ENCODE data around the gene CADM2. TPM values are rescaled to one million over a fixed set of nuclear protein-coding genes. Genes with fewer than 3 reads are reported as not detected.

Gene CADM2
- total RNA-seq, 1 experiment from 2014 or later, result not detected

GRCh38 chr3:85053626-85054025 lies 94.8 kb downstream of the CADM2 start:
- Mint-ChIP-seq H3K9me3 (ENCODE audit: unreplicated experiment) (no peaks in the 10 kb centered on the region), H3K4me1 (ENCODE audit: low read depth, unreplicated experiment) (no peaks in the 10 kb centered on the region), H3K27ac (ENCODE audit: unreplicated experiment) (no peak overlapping the region), H3K27me3 (ENCODE audit: insufficient read depth, unreplicated experiment) (no peaks in the 10 kb centered on the region), H3K36me3 (ENCODE audit: insufficient read depth, unreplicated experiment) (no peaks in the 10 kb centered on the region), H3K4me3 (ENCODE audit: unreplicated experiment) (no peak overlapping the region)
- Histone ChIP-seq H3K4me3 (ENCODE audit: low read depth, low read length) (no peak overlapping the region), H3K36me3 (ENCODE audit: control insufficient read depth, insufficient read depth, low read length) (no peaks in the 10 kb centered on the region), H3K27me3 (replicated peaks; ENCODE audit: control insufficient read depth, insufficient read depth, low read length) (no peaks in the 10 kb centered on the region), H3K4me1 (no peaks in the 10 kb centered on the region), H3K9me3 (no peaks in the 10 kb centered on the region)
- no peak for DNase-seq
- BruUV-seq (replicated peaks), result no TSS peak
- no peak for TF ChIP-seq CTCF (IDR thresholded peaks at IDR 0.05; ENCODE audit: insufficient read depth in 1 of 2, low read depth in 1 of 2, low read length in 1 of 2, severe bottlenecking in 1 of 2, unreplicated experiment in 1 of 2)
- ChIA-PET POLR2A (no interaction called here), CTCF (no interaction called here)
- intact Hi-C loops (cut with micrococcal nuclease; ENCODE audit: unreplicated experiment), result no loop called here

- no peak overlapping the region for H3K4me3 ChIP-seq (ENCODE audit: low read depth, low read length)
- H3K27me3 ChIP-seq (replicated peaks; ENCODE audit: control insufficient read depth, insufficient read depth, low read length), result no peaks in the 10 kb centered on the region
- H3K27ac Mint-ChIP-seq (ENCODE audit: unreplicated experiment), result no peak overlapping the region
- no peaks in the 10 kb centered on the region for H3K27me3 Mint-ChIP-seq (ENCODE audit: insufficient read depth, unreplicated experiment)
- no peaks in the 10 kb centered on the region for H3K36me3 ChIP-seq (ENCODE audit: control insufficient read depth, insufficient read depth, low read length)
- no peak for TF ChIP-seq CTCF (IDR thresholded peaks at IDR 0.05; ENCODE audit: insufficient read depth in 1 of 2, low read depth in 1 of 2, low read length in 1 of 2, severe bottlenecking in 1 of 2, unreplicated experiment in 1 of 2)
- no peaks in the 10 kb centered on the region for H3K9me3 ChIP-seq
- H3K9me3 Mint-ChIP-seq (ENCODE audit: unreplicated experiment), result no peaks in the 10 kb centered on the region
- ChIA-PET POLR2A (no interaction called here), CTCF (no interaction called here)
- no peak overlapping the region for H3K4me3 Mint-ChIP-seq (ENCODE audit: unreplicated experiment)
- no peaks in the 10 kb centered on the region for H3K36me3 Mint-ChIP-seq (ENCODE audit: insufficient read depth, unreplicated experiment)
- H3K4me1 ChIP-seq, result no peaks in the 10 kb centered on the region
- no peaks in the 10 kb centered on the region for H3K4me1 Mint-ChIP-seq (ENCODE audit: low read depth, unreplicated experiment)
- BruUV-seq (replicated peaks), result no TSS peak
- no peak for DNase-seq
- intact Hi-C loops (cut with micrococcal nuclease; ENCODE audit: unreplicated experiment), result no loop called here
These were observed 95.8 kb downstream of the CADM2 start for GRCh38 chr3:85054579-85054978.

GRCh38 chr3:85068911-85069310 lies 110.1 kb downstream of the CADM2 start:
- TF ChIP-seq CTCF (IDR thresholded peaks at IDR 0.05; ENCODE audit: insufficient read depth in 1 of 2, low read depth in 1 of 2, low read length in 1 of 2, severe bottlenecking in 1 of 2, unreplicated experiment in 1 of 2), result no peak
- BruUV-seq (replicated peaks), result no TSS peak
- no peaks in the 10 kb centered on the region for H3K36me3 Mint-ChIP-seq (ENCODE audit: insufficient read depth, unreplicated experiment)
- no peak overlapping the region for H3K27ac Mint-ChIP-seq (ENCODE audit: unreplicated experiment)
- Histone ChIP-seq H3K4me3 (ENCODE audit: low read depth, low read length) (no peak overlapping the region), H3K9me3 (no peaks in the 10 kb centered on the region), H3K4me1 (no peaks in the 10 kb centered on the region), H3K27me3 (replicated peaks; ENCODE audit: control insufficient read depth, insufficient read depth, low read length) (no peaks in the 10 kb centered on the region), H3K36me3 (ENCODE audit: control insufficient read depth, insufficient read depth, low read length) (no peaks in the 10 kb centered on the region)
- H3K9me3 Mint-ChIP-seq (ENCODE audit: unreplicated experiment), result no peaks in the 10 kb centered on the region
- no peak for DNase-seq
- H3K27me3 Mint-ChIP-seq (ENCODE audit: insufficient read depth, unreplicated experiment), result no peaks in the 10 kb centered on the region
- CTCF ChIA-PET, result no interaction called here
- POLR2A ChIA-PET, result no interaction called here
- H3K4me3 Mint-ChIP-seq (ENCODE audit: unreplicated experiment), result no peak overlapping the region
- intact Hi-C loops (cut with micrococcal nuclease; ENCODE audit: unreplicated experiment), result no loop called here
- H3K4me1 Mint-ChIP-seq (ENCODE audit: low read depth, unreplicated experiment), result no peaks in the 10 kb centered on the region

Measured in Caco-2 (cell line).